DMS153 (cell line): Measurements from ENCODE around the gene RAB1B.

Experiments used
- DNase-seq: peaks from one replicate; lab custom pipeline; 2025; lab: John Stamatoyannopoulos, UW

The RAB1B gene

DNA sequence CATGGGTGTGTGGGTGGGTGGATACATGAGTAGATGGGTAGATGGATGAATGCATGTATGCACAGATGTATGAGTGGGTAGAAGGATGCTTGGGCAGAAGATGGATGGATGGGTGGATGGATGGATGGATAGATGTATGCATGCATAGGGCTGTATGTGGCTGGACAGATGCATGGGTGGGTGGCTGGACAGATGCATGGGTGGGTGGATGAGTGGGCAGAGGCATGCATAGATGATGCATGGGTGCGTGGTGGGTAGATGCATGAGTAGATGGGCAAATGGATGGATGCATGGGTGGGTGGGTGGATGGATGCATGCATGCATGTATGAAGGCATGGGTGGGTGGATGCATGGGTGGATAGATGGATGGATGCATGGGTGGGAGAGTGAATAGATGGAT is 55.2 kb downstream of the RAB1B start:
- DNase-seq, result no peak

DNA sequence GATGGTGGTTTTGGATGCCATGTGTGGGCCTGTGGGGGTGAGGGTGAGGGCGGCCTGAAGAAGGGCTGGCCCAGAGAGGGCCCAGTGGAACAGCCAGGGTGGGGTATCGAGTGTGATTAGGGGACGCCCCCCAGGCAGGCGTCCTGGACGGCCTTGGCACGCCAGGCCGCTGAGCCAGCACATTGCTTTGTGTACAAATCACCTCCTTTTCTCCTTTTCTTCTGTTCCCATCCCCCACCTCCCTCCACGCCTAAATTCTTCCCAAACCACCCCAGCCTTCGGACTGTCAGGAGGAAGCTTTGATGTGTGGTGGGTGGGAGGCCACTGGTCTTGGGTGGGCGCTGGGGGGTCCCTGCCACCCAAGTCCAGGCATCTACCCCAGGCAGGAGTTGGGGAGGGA is 56.2 kb downstream of the RAB1B start:
- DNase-seq, result no peak

GRCh38 chr11:66325263-66325671 is 56.8 kb downstream of the RAB1B start:
- DNase-seq, result no peak

GRCh38 chr11:66326261-66327111 is 58.0 kb downstream of the RAB1B start:
- no peak for DNase-seq
